GM23338 (cell line): ENCODE measurements around the gene CELSR1. TPM values are rescaled to one million over a fixed set of nuclear protein-coding genes. Genes with fewer than 3 reads are reported as not detected.

Experiments used
- ATAC-seq: fragments of 200-7000 bp; cut with Tn5 transposase; 3 replicates; pipeline ENCODE4 v1.9.1; 2020
- DNase-seq: peaks from one replicate; pipeline ENCODE4 v3.0.0-alpha.2; 2015; ENCODE audit warnings: low spot score
- H2AFZ ChIP-seq: fragments of 200-600 bp; sonication (generic); 2 replicates; pipeline ENCODE4 v1.8.0; 2016; ENCODE audit warnings: antibody characterized with exemption, mild to moderate bottlenecking, moderate library complexity
- H3F3A ChIP-seq: fragments of 200-600 bp; sonication (generic); replicated peaks from 2 replicates; pipeline ENCODE4 v1.8.0; 2017; ENCODE audit warnings: antibody characterized with exemption, mixed run types, low read depth
- H3K27ac ChIP-seq: fragments of 200-600 bp; sonication (generic); 2 replicates; pipeline ENCODE4 v1.6.1; 2016; ENCODE audit warnings: low read depth
- H3K27me3 ChIP-seq: fragments of 200-600 bp; sonication (generic); 2 replicates; pipeline ENCODE4 v1.8.0; 2016; ENCODE audit warnings: mild to moderate bottlenecking, mixed run types, moderate library complexity; ENCODE audit not compliant: insufficient read depth
- H3K36me3 ChIP-seq: fragments of 200-600 bp; sonication (generic); 2 replicates; pipeline ENCODE4 v1.8.0; 2016; ENCODE audit warnings: mild to moderate bottlenecking; ENCODE audit not compliant: insufficient read depth
- H3K4me1 ChIP-seq: fragments of 200-600 bp; sonication (generic); 2 replicates; pipeline ENCODE4 v1.8.0; 2016; ENCODE audit warnings: mild to moderate bottlenecking, moderate library complexity; ENCODE audit not compliant: insufficient read depth
- H3K4me2 ChIP-seq: fragments of 200-600 bp; sonication (generic); 2 replicates; pipeline ENCODE4 v1.7.1; 2017; ENCODE audit warnings: mixed run types
- H3K4me3 ChIP-seq: fragments of 200-600 bp; sonication (generic); 2 replicates; pipeline ENCODE4 v1.6.1; 2016; ENCODE audit warnings: mixed run types
- H3K79me2 ChIP-seq: fragments of 200-600 bp; sonication (generic); replicated peaks from 2 replicates; pipeline ENCODE4 v1.8.0; 2017; ENCODE audit warnings: mild to moderate bottlenecking; ENCODE audit not compliant: insufficient read depth
- H3K9me2 ChIP-seq: fragments of 200-600 bp; sonication (generic); 2 replicates; pipeline ENCODE4 v1.8.0; 2017; ENCODE audit not compliant: insufficient read depth
- H4K20me1 ChIP-seq: fragments of 200-600 bp; sonication (generic); replicated peaks from 2 replicates; pipeline ENCODE4 v1.8.0; 2017; ENCODE audit warnings: mild to moderate bottlenecking; ENCODE audit not compliant: insufficient read depth
- H3K27ac Mint-ChIP-seq: 2 replicates; pipeline ENCODE4 v1.8.0; 2020; ENCODE audit warnings: inconsistent platforms, mild to moderate bottlenecking, moderate library complexity, mixed read lengths
- H3K27me3 Mint-ChIP-seq: 3 replicates; pipeline ENCODE4 v1.8.0; 2022; ENCODE audit warnings: low read depth, mild to moderate bottlenecking, moderate library complexity, mixed read lengths, inconsistent platforms; ENCODE audit not compliant: insufficient read depth, poor library complexity
- H3K36me3 Mint-ChIP-seq: 3 replicates; pipeline ENCODE4 v1.8.0; 2021; ENCODE audit warnings: low read depth, mild to moderate bottlenecking, inconsistent platforms, moderate library complexity, mixed read lengths
- H3K4me1 Mint-ChIP-seq: 3 replicates; pipeline ENCODE4 v1.8.0; 2020; ENCODE audit warnings: mild to moderate bottlenecking, inconsistent platforms, mixed read lengths
- H3K4me3 Mint-ChIP-seq: 3 replicates; pipeline ENCODE4 v1.8.0; 2021; ENCODE audit warnings: moderate library complexity, mild to moderate bottlenecking, inconsistent platforms, mixed read lengths
- H3K9me3 Mint-ChIP-seq: 3 replicates; pipeline ENCODE4 v1.8.0; 2020; ENCODE audit warnings: moderate library complexity, mild to moderate bottlenecking, inconsistent platforms, mixed read lengths
- CREB1 ChIP-seq: fragments of 250-450 bp; sonication (Bioruptor Pico); IDR thresholded peaks from 2 replicates; pipeline ENCODE4 v1.5.0; 2020; ENCODE audit warnings: low read depth, mild to moderate bottlenecking, moderate library complexity
- CTCF ChIP-seq, 2 experiments: fragments of 200-600 bp in 1 of 2; sonication (generic) in 1 of 2; conservative IDR thresholded peaks; 2 replicates each; pipeline versions ENCODE4 v1.5.1 to v1.6.1; 2016 to 2017; ENCODE audit warnings: antibody characterized with exemption in 2 of 2, low read depth in 2 of 2, mild to moderate bottlenecking in 2 of 2, moderate library complexity in 1 of 2
- ETS1 ChIP-seq: IDR thresholded peaks from 2 replicates; pipeline ENCODE4 v1.6.1; 2016; ENCODE audit warnings: antibody characterized with exemption
- EZH2 ChIP-seq: fragments of 200-600 bp; sonication (generic); IDR thresholded peaks from one replicate; pipeline ENCODE4 v1.8.0; 2017; ENCODE audit warnings: antibody characterized with exemption, mild to moderate bottlenecking, low read depth; ENCODE audit not compliant: unreplicated experiment
- NANOG ChIP-seq: IDR thresholded peaks from 2 replicates; pipeline ENCODE4 v1.6.1; 2016; ENCODE audit warnings: antibody characterized with exemption, borderline replicate concordance
- POLR2AphosphoS5 ChIP-seq: IDR thresholded peaks from 2 replicates; pipeline ENCODE4 v1.6.1; 2016; ENCODE audit warnings: antibody characterized with exemption, low read depth
- ZNF114 ChIP-seq: fragments of 250-450 bp; sonication (Bioruptor Pico); IDR thresholded peaks from 2 replicates; pipeline ENCODE4 v1.5.0; 2020; ENCODE audit warnings: mild to moderate bottlenecking, moderate library complexity
- ZNF331 ChIP-seq: fragments of 250-450 bp; sonication (Bioruptor Pico); IDR thresholded peaks from 2 replicates; pipeline ENCODE4 v1.5.0; 2020; ENCODE audit warnings: low read depth, mild to moderate bottlenecking, moderate library complexity
- ZNF462 ChIP-seq: fragments of 250-450 bp; sonication (Bioruptor Pico); IDR thresholded peaks from 2 replicates; pipeline ENCODE4 v1.5.0; 2020; ENCODE audit warnings: mild to moderate bottlenecking, moderate library complexity
- polyA plus RNA-seq: library from polyadenylated mRNA; unstranded; fragments of >200 nt; fragmentation: Nextera tagmentation; extraction: Ambion mirVana; gene quantifications from 2 replicates; pipeline ENCODE4 v1.2.1, GENCODE V29; 2016
- total RNA-seq: library from RNA; depleted of rRNA; stranded (reverse); fragments of >200 nt; shearing (Covaris generic); gene quantifications from 2 replicates; pipeline ENCODE4 v1.2.3, GENCODE V29; 2014

CELSR1 gene
- total and polyA plus RNA-seq, 2 experiments from 2014 or later: 4.8 to 20.4 TPM

- TF ChIP-seq ZNF462 (CRISPR knock-in tag): no peak
These were observed 19.4 kb upstream of the CELSR1 start (continued) for GRCh38 chr22:46556775-46557174.

GRCh38 chr22:46553189-46553588 lies 15.8 kb upstream of the CELSR1 start:
- ATAC-seq: no peak
- no peaks in the 10 kb centered on the region for H3K79me2 ChIP-seq
- no peaks in the 10 kb centered on the region for H3F3A ChIP-seq
- TF ChIP-seq POLR2AphosphoS5: no peak
- no peak for TF ChIP-seq NANOG
- peak; percentile 36; the same call in 1 of the 2 replicates for TF ChIP-seq ZNF331 (CRISPR knock-in tag)
- Mint-ChIP-seq H3K4me3 (no peak overlapping the region), H3K4me1 (no peaks in the 10 kb centered on the region; the same call in 2 of the 3 replicates), H3K27ac (no peak overlapping the region), H3K36me3 (peaks cover 3% of the 10 kb centered on the region; the same call in 1 of the 3 replicates), H3K9me3 (peaks cover 17% of the 10 kb centered on the region), H3K27me3 (peaks cover 6% of the 10 kb centered on the region)
- no peak for DNase-seq
- H3K27ac ChIP-seq: no peak overlapping the region
- H3K4me1 ChIP-seq: no peaks in the 10 kb centered on the region
- H4K20me1 ChIP-seq: no peaks in the 10 kb centered on the region
- no peaks in the 10 kb centered on the region for H3K36me3 ChIP-seq
- no peak overlapping the region for H3K4me3 ChIP-seq
- no peak overlapping the region for H3K4me2 ChIP-seq
- no peaks in the 10 kb centered on the region for H3K27me3 ChIP-seq
- H2AFZ ChIP-seq: no peak overlapping the region
- H3K9me2 ChIP-seq: no peaks in the 10 kb centered on the region

- Histone ChIP-seq H4K20me1 (no peaks in the 10 kb centered on the region), H3K79me2 (no peaks in the 10 kb centered on the region), H2AFZ (no peak overlapping the region), H3K4me2 (no peak overlapping the region), H3K4me1 (no peaks in the 10 kb centered on the region), H3K9me2 (no peaks in the 10 kb centered on the region), H3K36me3 (no peaks in the 10 kb centered on the region), H3K4me3 (no peak overlapping the region), H3K27ac (no peak overlapping the region), H3F3A (no peaks in the 10 kb centered on the region), H3K27me3 (no peaks in the 10 kb centered on the region)
- H3K4me1 Mint-ChIP-seq: no peaks in the 10 kb centered on the region; the same call in 2 of the 3 replicates
- no peak for DNase-seq
- no peak for ATAC-seq
- H3K9me3 Mint-ChIP-seq: peaks cover 13% of the 10 kb centered on the region
- peaks cover 3% of the 10 kb centered on the region; the same call in 1 of the 3 replicates for H3K36me3 Mint-ChIP-seq
- H3K27ac Mint-ChIP-seq: no peak overlapping the region
- H3K4me3 Mint-ChIP-seq: no peak overlapping the region
- H3K27me3 Mint-ChIP-seq: peaks cover 12% of the 10 kb centered on the region
- TF ChIP-seq CTCF (conservative IDR thresholded peaks at IDR 0.05; ENCODE audit: low read depth in 2 of 2) (no peak), ZNF331 (CRISPR knock-in tag) (no peak), ZNF114 (CRISPR knock-in tag) (no peak), POLR2AphosphoS5 (no peak), ETS1 (no peak), EZH2 (no peak), CREB1 (CRISPR knock-in tag) (no peak), NANOG (no peak)
These were observed 14.6 kb upstream of the CELSR1 start for GRCh38 chr22:46551996-46552395.
